Measurements from ENCODE around the gene EML3. TPM values are rescaled to one million over a fixed set of nuclear protein-coding genes. Genes with fewer than 3 reads are reported as not detected.
"Not testable (repeated sequence)": the region's sequence is repeated elsewhere in the genome, so short reads cannot be mapped to it uniquely, and the experiment has no call there.

Gene EML3
- total and polyA plus RNA-seq, 2 donors: 12.9 to 47.7 TPM

- no peak for DNase-seq (ENCODE audit: extremely low spot score)
- WGBS: 12% methylated on average over 11 of the region's 11 CpGs
- peak overlapping the region; percentile 93 for H3K4me3 ChIP-seq (ENCODE audit: low read depth, low read length)
- H3K27ac ChIP-seq (ENCODE audit: low read depth): no peak overlapping the region
- H3K36me3 ChIP-seq (ENCODE audit: insufficient read depth): no peaks in the 10 kb centered on the region
- peaks cover 3% of the 10 kb centered on the region for H3K4me1 ChIP-seq (ENCODE audit: insufficient read depth)
These were observed 33.0 kb upstream of the EML3 start for GRCh38 chr11:62645671-62645945.

- Histone ChIP-seq H3K4me3 (ENCODE audit: low read depth, low read length) (no peak overlapping the region), H3K4me1 (ENCODE audit: insufficient read depth) (peaks cover 3% of the 10 kb centered on the region), H3K27ac (ENCODE audit: low read depth) (no peak overlapping the region), H3K36me3 (ENCODE audit: insufficient read depth) (no peaks in the 10 kb centered on the region)
- DNase-seq (ENCODE audit: extremely low spot score): no peak
- WGBS: 75% methylated on average over 8 of the region's 8 CpGs
These were observed 31.6 kb upstream of the EML3 start for GRCh38 chr11:62644220-62644619.

- no peak for DNase-seq (ENCODE audit: extremely low spot score)
- Histone ChIP-seq H3K27ac (ENCODE audit: low read depth) (no peak overlapping the region), H3K36me3 (ENCODE audit: insufficient read depth) (peaks cover 22% of the 10 kb centered on the region), H3K4me3 (ENCODE audit: low read depth, low read length) (no peak overlapping the region), H3K4me1 (ENCODE audit: insufficient read depth) (no peaks in the 10 kb centered on the region)
- 80% methylated on average over 6 of the region's 6 CpGs for WGBS
These were observed 19.9 kb upstream of the EML3 start for GRCh38 chr11:62632492-62632891.

- peaks cover 17% of the 10 kb centered on the region for H3K36me3 ChIP-seq (ENCODE audit: insufficient read depth)
- WGBS: 83% methylated on average over 3 of the region's 3 CpGs
- no peak overlapping the region for H3K27ac ChIP-seq (ENCODE audit: low read depth)
- DNase-seq (ENCODE audit: extremely low spot score): no peak
- H3K4me1 ChIP-seq (ENCODE audit: insufficient read depth): no peaks in the 10 kb centered on the region
- H3K4me3 ChIP-seq (ENCODE audit: low read depth, low read length): no peak overlapping the region
These were observed 15.1 kb upstream of the EML3 start for GRCh38 chr11:62627713-62628112.

GRCh38 chr11:62622476-62623089 is 10.0 kb upstream of the EML3 start:
- Histone ChIP-seq H3K4me1 (ENCODE audit: insufficient read depth) (no peaks in the 10 kb centered on the region), H3K4me3 (ENCODE audit: low read depth, low read length) (no peak overlapping the region)
- WGBS: 84% methylated on average over 7 of the region's 7 CpGs

DNA sequence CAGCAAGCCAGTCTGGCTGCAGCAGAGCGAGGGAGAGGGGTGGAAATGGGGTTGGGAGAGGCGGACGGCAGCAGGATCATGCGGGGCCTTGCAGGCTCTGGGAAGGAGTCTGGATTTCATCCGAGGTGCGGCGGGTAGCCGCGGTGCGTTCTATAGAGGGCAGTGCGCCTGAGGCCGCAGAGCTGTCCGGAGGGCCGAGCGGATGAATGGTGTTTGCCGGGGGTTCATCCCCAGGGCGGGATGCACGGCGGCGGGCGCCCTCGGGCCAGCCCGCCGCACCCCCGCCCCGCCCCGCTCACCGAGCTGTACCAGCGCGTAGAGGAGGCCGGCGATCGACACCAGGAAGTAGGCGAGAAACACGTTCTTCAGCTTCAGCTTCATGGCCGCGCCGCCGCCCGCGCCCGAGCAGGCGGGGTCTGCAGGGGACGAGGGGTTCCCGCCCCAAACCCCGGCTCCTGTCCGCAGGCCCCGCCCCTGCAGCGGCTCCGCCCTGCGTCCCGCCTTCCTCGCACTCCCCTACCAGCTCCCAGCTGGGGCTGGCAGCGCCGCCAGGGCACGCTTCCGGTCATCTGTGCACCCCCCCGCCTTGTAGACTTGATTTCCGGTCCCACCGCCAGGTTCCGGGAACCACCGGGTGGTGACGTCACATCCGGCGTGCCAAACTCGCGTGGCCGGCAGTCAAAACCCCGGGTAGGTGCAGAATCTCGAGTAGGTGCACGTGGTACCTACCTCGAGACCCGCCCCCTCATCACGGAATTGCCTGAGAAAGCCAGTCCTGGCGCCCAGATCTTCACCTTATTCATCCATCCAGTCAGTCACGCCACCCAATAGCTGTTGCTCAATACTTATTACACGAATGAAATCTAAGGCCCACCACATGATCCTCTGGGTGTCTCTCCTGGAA is 9.2 kb upstream of the EML3 start, which contains the start of gene B3GAT3:
Gene B3GAT3, minus strand, starts transcription at position 420 of the 904 bp plus-strand sequence. Its CDS starts 39 bp downstream, at position 381.
- WGBS: 1% methylated on average over 77 of the region's 77 CpGs
- H3K36me3 ChIP-seq (ENCODE audit: insufficient read depth): peaks cover 4% of the 10 kb centered on the region
- H3K27ac ChIP-seq (ENCODE audit: low read depth): peak within 1 kb of the TSS; percentile 81
- peak within 1 kb of the TSS; percentile 60 for H3K4me3 ChIP-seq (ENCODE audit: low read depth, low read length)
- peak; percentile 92 for DNase-seq (ENCODE audit: extremely low spot score)
- no peaks in the 10 kb centered on the region for H3K4me1 ChIP-seq (ENCODE audit: insufficient read depth)

More at GRCh38 chr11:62622476-62623089, 10.0 kb upstream of the EML3 start:
- no peak for DNase-seq (ENCODE audit: extremely low spot score)
- Histone ChIP-seq H3K27ac (ENCODE audit: low read depth) (peak overlapping the region; percentile 41), H3K36me3 (ENCODE audit: insufficient read depth) (peaks cover 4% of the 10 kb centered on the region)

DNA sequence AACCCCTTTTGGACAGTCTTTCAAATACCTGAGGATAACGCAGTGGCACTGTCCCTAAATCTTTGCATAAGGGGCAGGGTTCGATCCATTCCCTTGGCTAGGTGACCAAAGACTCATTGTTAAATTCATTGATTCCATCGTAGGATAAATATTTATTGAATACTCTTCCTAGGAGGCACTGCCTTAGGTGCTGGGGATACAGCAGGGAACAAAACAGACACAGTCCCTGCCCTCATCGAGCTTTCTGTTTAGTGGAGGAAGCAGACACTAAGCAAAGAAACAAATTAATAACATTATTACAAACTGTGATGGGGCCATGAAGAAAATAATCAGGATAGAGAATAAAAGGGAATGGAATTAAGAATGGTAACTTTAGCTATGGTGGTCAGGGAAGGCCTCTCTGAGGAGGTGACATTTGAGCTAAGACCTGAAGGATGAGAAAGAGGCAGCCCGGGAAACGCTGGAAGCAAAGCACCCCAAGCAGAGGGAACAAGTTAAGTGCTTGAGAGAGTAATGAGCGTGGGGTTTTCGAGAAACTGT is 8.5 kb upstream of the EML3 start:
- Histone ChIP-seq H3K27ac (ENCODE audit: low read depth) (peak overlapping the region; percentile 81), H3K36me3 (ENCODE audit: insufficient read depth) (peaks cover under 1% of the 10 kb centered on the region), H3K4me3 (ENCODE audit: low read depth, low read length) (peak overlapping the region; percentile 60), H3K4me1 (ENCODE audit: insufficient read depth) (no peaks in the 10 kb centered on the region)
- DNase-seq (ENCODE audit: extremely low spot score): no peak
- 27% methylated on average over 8 of the region's 8 CpGs for WGBS

DNA sequence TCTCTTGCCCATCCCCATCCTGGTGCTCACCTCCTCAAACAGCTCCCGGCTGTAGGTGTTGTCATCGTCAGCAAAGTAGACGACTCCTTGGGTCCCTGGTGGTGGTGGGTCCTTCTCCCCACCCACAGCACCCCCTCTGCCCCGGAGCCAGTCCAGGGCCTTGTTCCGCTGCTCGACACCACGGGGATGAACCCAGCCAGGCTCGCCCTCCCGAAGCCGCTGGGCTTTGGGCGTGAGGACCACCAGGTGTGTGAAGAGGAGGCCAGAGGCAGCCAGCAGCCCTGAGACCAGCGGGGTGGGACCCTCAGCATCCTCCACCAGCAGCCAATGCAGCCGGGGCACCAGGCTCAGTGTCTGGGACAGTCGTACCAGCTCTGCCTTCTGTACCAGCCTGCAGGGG is 4.4 kb upstream of the EML3 start:
- H3K36me3 ChIP-seq (ENCODE audit: insufficient read depth); H3K27ac ChIP-seq (ENCODE audit: low read depth); DNase-seq (ENCODE audit: extremely low spot score); H3K4me3 ChIP-seq (ENCODE audit: low read depth, low read length); H3K4me1 ChIP-seq (ENCODE audit: insufficient read depth): not testable (repeated sequence)
- 92% methylated on average over 14 of the region's 14 CpGs for WGBS

- DNase-seq (ENCODE audit: extremely low spot score): no peak
- 89% methylated on average over 7 of the region's 7 CpGs for WGBS
- Histone ChIP-seq H3K4me3 (ENCODE audit: low read depth, low read length) (no peak overlapping the region), H3K36me3 (ENCODE audit: insufficient read depth) (no peaks in the 10 kb centered on the region), H3K4me1 (ENCODE audit: insufficient read depth) (no peaks in the 10 kb centered on the region), H3K27ac (ENCODE audit: low read depth) (no peak overlapping the region)
These were observed 2.9 kb upstream of the EML3 start for GRCh38 chr11:62615521-62615920.

DNA sequence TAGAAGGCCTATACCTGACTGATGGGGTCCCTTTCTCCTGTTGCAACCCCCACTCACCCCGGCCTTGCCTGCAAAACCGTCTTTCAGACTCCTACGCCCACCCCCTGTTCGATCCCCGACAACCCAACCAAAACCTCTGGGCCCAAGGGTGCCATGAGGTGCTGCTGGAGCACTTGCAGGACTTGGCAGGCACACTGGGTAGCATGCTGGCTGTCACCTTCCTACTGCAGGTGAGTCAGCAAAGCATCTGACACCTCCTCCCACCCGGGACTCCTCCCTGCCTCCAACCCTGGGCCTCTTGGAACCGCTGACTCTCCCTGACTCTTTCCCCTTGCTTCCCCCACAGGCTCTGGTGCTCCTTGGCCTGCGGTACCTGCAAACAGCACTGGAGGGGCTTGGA is 1.7 kb upstream of the EML3 start:
- no peak for DNase-seq (ENCODE audit: extremely low spot score)
- WGBS: 72% methylated on average over 8 of the region's 8 CpGs
- no peaks in the 10 kb centered on the region for H3K36me3 ChIP-seq (ENCODE audit: insufficient read depth)
- no peak overlapping the region for H3K27ac ChIP-seq (ENCODE audit: low read depth)
- no peaks in the 10 kb centered on the region for H3K4me1 ChIP-seq (ENCODE audit: insufficient read depth)
- no peak overlapping the region for H3K4me3 ChIP-seq (ENCODE audit: low read depth, low read length)

GRCh38 chr11:62613291-62613778 is 760 bp upstream of the EML3 start:
- 54% methylated on average over 15 of the region's 15 CpGs for WGBS
- H3K4me3 ChIP-seq (ENCODE audit: low read depth, low read length): no peak overlapping the region
- DNase-seq (ENCODE audit: extremely low spot score): no peak
- H3K36me3 ChIP-seq (ENCODE audit: insufficient read depth): no peaks in the 10 kb centered on the region
- H3K4me1 ChIP-seq (ENCODE audit: insufficient read depth): no peaks in the 10 kb centered on the region
- peak overlapping the region; percentile 91 for H3K27ac ChIP-seq (ENCODE audit: low read depth)

DNA sequence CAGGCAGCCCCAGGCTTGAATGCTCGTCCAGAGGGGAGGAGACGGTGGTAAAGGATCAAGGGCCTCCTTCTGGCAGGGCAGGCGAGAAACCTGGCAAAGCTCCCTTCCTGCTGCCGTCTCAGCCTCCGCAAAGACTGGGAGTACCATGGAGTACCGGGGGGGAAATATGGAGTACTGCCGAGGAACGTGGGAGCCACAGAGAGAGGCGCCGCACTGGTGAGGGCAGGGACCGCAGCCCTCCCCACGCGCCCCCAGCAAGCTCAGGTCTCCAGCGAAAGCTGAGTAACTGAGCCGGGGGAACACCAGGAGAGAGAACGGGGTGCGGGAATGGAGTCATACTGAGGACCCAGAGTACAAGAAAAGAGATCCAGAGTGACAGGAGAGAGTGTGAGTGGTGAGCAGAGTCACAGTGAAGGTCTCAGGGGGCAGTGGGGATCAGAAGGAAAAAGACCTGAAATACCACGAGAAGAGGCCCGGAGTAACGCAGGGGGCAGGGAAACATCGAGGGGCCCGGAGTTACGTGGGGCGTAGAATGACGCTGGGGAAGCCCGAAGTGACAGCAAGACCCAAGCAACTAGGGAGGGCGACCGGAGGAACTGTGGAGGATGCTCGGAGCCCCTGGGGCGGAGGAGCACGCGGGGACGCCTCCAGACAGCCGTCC is 740 bp downstream of the EML3 start:
- H3K36me3 ChIP-seq (ENCODE audit: insufficient read depth): no peaks in the 10 kb centered on the region
- peak overlapping the region; percentile 91 for H3K27ac ChIP-seq (ENCODE audit: low read depth)
- no peak for DNase-seq (ENCODE audit: extremely low spot score)
- peak overlapping the region; percentile 69 for H3K4me3 ChIP-seq (ENCODE audit: low read depth, low read length)
- H3K4me1 ChIP-seq (ENCODE audit: insufficient read depth): no peaks in the 10 kb centered on the region
- under 1% methylated on average over 34 of the region's 34 CpGs for WGBS

GRCh38 chr11:62610814-62611704 is 1.5 kb downstream of the EML3 start:
- H3K27ac ChIP-seq (ENCODE audit: low read depth): no peak overlapping the region
- H3K4me1 ChIP-seq (ENCODE audit: insufficient read depth): no peaks in the 10 kb centered on the region
- peak overlapping the region; percentile 69 for H3K4me3 ChIP-seq (ENCODE audit: low read depth, low read length)
- no peak for DNase-seq (ENCODE audit: extremely low spot score)
- H3K36me3 ChIP-seq (ENCODE audit: insufficient read depth): no peaks in the 10 kb centered on the region
- WGBS: 69% methylated on average over 28 of the region's 28 CpGs

All from urinary bladder (tissue), 4 donors.